GM12878 (cell line): ENCODE results near the gene MAST1. TPM values are rescaled to one million over a fixed set of nuclear protein-coding genes. Genes with fewer than 3 reads are reported as not detected.

Experiments used
- ATAC-seq: fragments of 200-7000 bp; cut with Tn5 transposase; 3 replicates; pipeline ENCODE4 v1.9.1; 2020; ENCODE audit warnings: mild to moderate bottlenecking, moderate library complexity
- BruUV-seq: library from RNA; stranded (reverse); fragments of 400-500 nt; replicated peaks from 2 replicates; lab custom pipeline; 2021; lab: Mats Ljungman, UMichigan
- CTCF ChIA-PET: fragments of 300-600 bp; sonication (Branson Sonifier 250); formaldehyde crosslinking; extraction: SDS; loops from one replicate; lab custom pipeline; 2021; ENCODE audit warnings: inconsistent platforms; lab: Yijun Ruan, JAX
- POLR2A ChIA-PET: fragments of 350-600 bp; formaldehyde crosslinking; extraction: SDS; loops from one replicate; lab custom pipeline; 2021; ENCODE audit warnings: inconsistent platforms; lab: Charles Lee
- RAD21 ChIA-PET: fragments of 300-600 bp; sonication (Branson Sonifier 250); formaldehyde crosslinking; loops from one replicate; lab custom pipeline; 2023; ENCODE audit warnings: antibody characterized with exemption; ENCODE audit not compliant: unreplicated experiment; lab: Charles Lee
- SMC1A ChIA-PET: fragments of 300-600 bp; sonication (Branson Sonifier 250); formaldehyde crosslinking; loops from one replicate; lab custom pipeline; 2023; ENCODE audit not compliant: unreplicated experiment, uncharacterized antibody; lab: Charles Lee
- DNase-seq: peaks from one replicate; pipeline ENCODE4 v3.0.0-alpha.2; 2011; ENCODE audit warnings: low read depth, low spot score
- FAIRE-seq: peaks from 3 replicates; lab custom pipeline; 2011; peaks lifted over from hg19 to GRCh38; lab: Jason Lieb, UNC
- H2AFZ ChIP-seq: 2 replicates; pipeline ENCODE4 v1.6.0; 2011; ENCODE audit warnings: low read depth, low read length, control low read depth; ENCODE audit not compliant: control insufficient read depth
- H3K27ac ChIP-seq: 2 replicates; pipeline ENCODE4 v1.5.1; 2011; ENCODE audit warnings: control low read depth; ENCODE audit not compliant: control insufficient read depth, insufficient read depth
- H3K27me3 ChIP-seq, 2 experiments: replicated peaks in 1 of 2; 2 replicates each; pipeline versions ENCODE4 v1.6.0 to v1.6.1; 2011; ENCODE audit warnings: low read length in 1 of 2; ENCODE audit not compliant: control insufficient read depth in 2 of 2, insufficient read depth in 2 of 2
- H3K36me3 ChIP-seq, 2 experiments: 2 replicates each; pipeline ENCODE4 v1.5.1; 2011; ENCODE audit warnings: low read length in 1 of 2; ENCODE audit not compliant: control insufficient read depth in 2 of 2, insufficient read depth in 2 of 2
- H3K4me1 ChIP-seq: 2 replicates; pipeline ENCODE4 v1.6.1; 2011; ENCODE audit warnings: mild to moderate bottlenecking, low read length, moderate library complexity, mixed read lengths; ENCODE audit not compliant: control insufficient read depth, insufficient read depth
- H3K4me2 ChIP-seq: 2 replicates; pipeline ENCODE4 v1.6.0; 2011; ENCODE audit warnings: control low read depth; ENCODE audit not compliant: control insufficient read depth, insufficient read depth
- H3K4me3 ChIP-seq: fragments of 200-600 bp; sonication (generic); 2 replicates; pipeline ENCODE4 v1.5.1; 2016
- H3K79me2 ChIP-seq: 2 replicates; pipeline ENCODE4 v1.6.0; 2011; ENCODE audit warnings: low read length; ENCODE audit not compliant: control insufficient read depth, insufficient read depth
- H3K9ac ChIP-seq: 2 replicates; pipeline ENCODE4 v1.8.0; 2011; ENCODE audit warnings: low read length, control low read depth, mixed read lengths; ENCODE audit not compliant: control insufficient read depth, insufficient read depth
- H3K9me3 ChIP-seq: replicated peaks from 3 replicates; pipeline ENCODE4 v1.5.1; 2011; ENCODE audit warnings: mild to moderate bottlenecking, low read length; ENCODE audit not compliant: control insufficient read depth, insufficient read depth
- H4K20me1 ChIP-seq: 2 replicates; pipeline ENCODE4 v1.6.0; 2011; ENCODE audit not compliant: control insufficient read depth, insufficient read depth
- BCLAF1 ChIP-seq: fragments of 450-650 bp; IDR thresholded peaks from 2 replicates; pipeline ENCODE4 v1.6.1; 2017; ENCODE audit warnings: antibody characterized with exemption, mild to moderate bottlenecking, moderate library complexity
- CTCF ChIP-seq, 3 experiments: IDR thresholded peaks in 2 of 3; conservative IDR thresholded peaks in 1 of 3; 2 replicates each; pipeline ENCODE4 v1.5.1; 2011; ENCODE audit warnings: low read depth in 3 of 3, low read length in 3 of 3, mild to moderate bottlenecking in 3 of 3, control low read depth in 2 of 3, moderate library complexity in 2 of 3, inconsistent platforms in 1 of 3, mixed read lengths in 1 of 3; ENCODE audit not compliant: control insufficient read depth in 2 of 3, insufficient read depth in 1 of 3; ENCODE audit errors: extremely low read depth in 1 of 3
- EGR1 ChIP-seq, 2 experiments: IDR thresholded peaks; 1 replicate in 1 of 2; 2 replicates in 1 of 2; pipeline ENCODE4 v1.6.1; 2011 to 2012; ENCODE audit warnings: low read depth in 2 of 2, low read length in 2 of 2, borderline replicate concordance in 1 of 2, mild to moderate bottlenecking in 1 of 2, moderate library complexity in 1 of 2
- EP300 ChIP-seq, 2 experiments: fragments of 150-350 bp in 1 of 2; IDR thresholded peaks; 2 replicates each; pipeline ENCODE4 v1.6.1; 2011 to 2012; ENCODE audit warnings: low read depth in 2 of 2, low read length in 2 of 2, borderline replicate concordance in 1 of 2, improper control_type of control experiment in 1 of 2, inconsistent platforms in 1 of 2; ENCODE audit not compliant: control insufficient read depth in 1 of 2
- IKZF2 ChIP-seq, 2 experiments: fragments of 450-650 bp; IDR thresholded peaks; 2 replicates each; pipeline ENCODE4 v1.6.1; 2017; ENCODE audit warnings: mild to moderate bottlenecking in 2 of 2, moderate library complexity in 2 of 2
- KLF5 ChIP-seq: fragments of 450-650 bp; IDR thresholded peaks from 2 replicates; pipeline ENCODE4 v1.6.1; 2014; ENCODE audit warnings: mild to moderate bottlenecking; ENCODE audit not compliant: partially characterized antibody
- NKRF ChIP-seq: fragments of 450-650 bp; conservative IDR thresholded peaks from 2 replicates; pipeline ENCODE4 v1.6.1; 2017; ENCODE audit warnings: mild to moderate bottlenecking, moderate library complexity
- TAF1 ChIP-seq: IDR thresholded peaks from 2 replicates; pipeline ENCODE4 v1.6.1; 2011; ENCODE audit warnings: mild to moderate bottlenecking, low read depth, low read length, borderline replicate concordance
- WGBS: methylation state at CpG from one replicate; pipeline ENCODE4 v1.1.6; 2016; ENCODE audit warnings: low lambda C conversion rate; ENCODE audit not compliant: insufficient replicate concordance, insufficient coverage; ENCODE audit errors: missing lambda C conversion rate; 5-methylcytosine and 5-hydroxymethylcytosine counted together
- in situ Hi-C: fragments of 300-500 bp; cut with MboI; formaldehyde crosslinking; loops from 9 replicates; pipeline ENCODE4 v1.14.3; 2018; ENCODE audit warnings: mixed read lengths
- intact Hi-C: fragments of 100-400 bp; cut with micrococcal nuclease; formaldehyde crosslinking; loops from one replicate; pipeline ENCODE4 v1.14.2; 2022; ENCODE audit not compliant: unreplicated experiment
- polyA plus RNA-seq, 11 experiments: library from polyadenylated mRNA; depleted of rRNA in 4 of 11; unstranded in 6 of 11; stranded (reverse) in 5 of 11; fragments of >200 nt; fragmentation: Nextera tagmentation in 4 of 11; fragmentation: Illumina TruSeq in 1 of 11; extraction: Ambion mirVana in 4 of 11; extraction: Trizol in 1 of 11; gene quantifications; 1 replicate in 1 of 11; 2 replicates in 10 of 11; pipeline versions ENCODE4 v1.2.1 to v1.2.3, GENCODE V29; 2011 to 2016; ENCODE audit warnings: inconsistent platforms in 2 of 11, missing spikeins in 2 of 11, low read depth in 1 of 11
- total RNA-seq, 4 experiments: library from RNA; depleted of rRNA in 3 of 4; stranded (reverse); fragments of >200 nt in 3 of 4; fragmentation: Illumina TruSeq in 1 of 4; extraction: Trizol in 1 of 4; gene quantifications; 2 replicates each; pipeline versions ENCODE4 v1.2.1 to v1.2.3, GENCODE V29; 2013 to 2021

The MAST1 gene
- total and polyA plus RNA-seq, 10 of the 15 experiments (the other 5 are each of a cell fraction or from before 2014, with no cell fraction given) = 0.08 to 0.79 (median 0.44) TPM; not detected in 1

- TF ChIP-seq NKRF (peak; percentile 37; the same call in 1 of the 2 replicates), KLF5 (no peak), EGR1 (IDR thresholded peaks at IDR 0.05; ENCODE audit: borderline replicate concordance in 1 of 2, low read depth in 2 of 2, low read length in 2 of 2) (peak in 1 of 2 experiments; percentile 27; a peak in 1 of 3 replicates), EP300 (IDR thresholded peaks at IDR 0.05; ENCODE audit: borderline replicate concordance in 1 of 2, control insufficient read depth in 1 of 2, low read depth in 2 of 2, low read length in 2 of 2) (no peak), TAF1 (no peak)
Observed at GRCh38 chr19:12789098-12789903, 49.0 kb upstream of the MAST1 start (continued).

- no peaks in the 10 kb centered on the region for H4K20me1 ChIP-seq
- H3K4me2 ChIP-seq = peak overlapping the region; percentile 97
- peaks cover 42% of the 10 kb centered on the region for H3K79me2 ChIP-seq
- H3K27me3 ChIP-seq = no peaks in the 10 kb centered on the region
- H3K9me3 ChIP-seq = no peaks in the 10 kb centered on the region; the same call in 2 of the 3 replicates
- intact Hi-C loops (loop anchor here (5.0 to 10.0 kb wide), 2 partner anchors 147 to 1695 kb away; partner anchors contain the start of gene CALR), in situ Hi-C loops (no loop called here)
- WGBS = under 1% methylated on average over 56 of the region's 56 CpGs
- ChIA-PET RAD21 (interaction anchor here (1.8 to 11.4 kb wide), 3 partner anchors 8 to 13 kb away, joined by 13 to 303 read pairs (median 49); partner anchors contain the start of gene HOOK2), CTCF (interaction anchor here (1.4 to 11.1 kb wide), 3 partner anchors 12 to 24 kb away, joined by 8 to 537 read pairs (median 44); partner anchors contain the start of gene HOOK2), POLR2A (interaction anchor here (0.6 to 8.2 kb wide), 4 partner anchors 9 to 53 kb away, joined by 3 to 303 read pairs (median 38); partner anchors contain the start of genes GET3 and HOOK2), SMC1A (interaction anchor here (1.4 to 11.5 kb wide), 3 partner anchors 10 to 30 kb away, joined by 4 to 240 read pairs (median 28); no protein-coding TSS in a partner anchor)
- peak overlapping the region; percentile 46; the same call in 1 of the 2 replicates for H2AFZ ChIP-seq
- H3K4me3 ChIP-seq = peak overlapping the region; percentile 87
- H3K9ac ChIP-seq = peak overlapping the region; percentile 97
- peak; percentile 53 for ATAC-seq
- FAIRE-seq = peak; percentile 18
- H3K27ac ChIP-seq = peak overlapping the region; percentile 99
- H3K4me1 ChIP-seq = peaks cover 47% of the 10 kb centered on the region
- no peaks in the 10 kb centered on the region for H3K36me3 ChIP-seq
- DNase-seq = peak; percentile 86
- BruUV-seq = no TSS peak
- TF ChIP-seq CTCF (IDR thresholded peaks at IDR 0.05 in 2 of 3, conservative IDR thresholded peaks at IDR 0.05 in 1 of 3; ENCODE audit: control insufficient read depth in 2 of 3, extremely low read depth in 1 of 3, insufficient read depth in 1 of 3, low read depth in 3 of 3, low read length in 3 of 3) = no peak
- peak; percentile 92 for TF ChIP-seq BCLAF1
- TF ChIP-seq IKZF2 (IDR thresholded peaks at IDR 0.05) = peak; percentile 90 to 91
Observed at GRCh38 chr19:12789904-12790619, 48.3 kb upstream of the MAST1 start.
